GM23338 (cell line): ENCODE results near the gene PTPRN2. TPM values are rescaled to one million over a fixed set of nuclear protein-coding genes. Genes with fewer than 3 reads are reported as not detected.

ENCODE experiments used
- ATAC-seq: fragments of 200-7000 bp; cut with Tn5 transposase; 3 replicates; pipeline ENCODE4 v1.9.1; 2020
- DNase-seq: peaks from one replicate; pipeline ENCODE4 v3.0.0-alpha.2; 2015; ENCODE audit warnings: low spot score
- H2AFZ ChIP-seq: fragments of 200-600 bp; sonication (generic); 2 replicates; pipeline ENCODE4 v1.8.0; 2016; ENCODE audit warnings: antibody characterized with exemption, mild to moderate bottlenecking, moderate library complexity
- H3F3A ChIP-seq: fragments of 200-600 bp; sonication (generic); replicated peaks from 2 replicates; pipeline ENCODE4 v1.8.0; 2017; ENCODE audit warnings: antibody characterized with exemption, mixed run types, low read depth
- H3K27ac ChIP-seq: fragments of 200-600 bp; sonication (generic); 2 replicates; pipeline ENCODE4 v1.6.1; 2016; ENCODE audit warnings: low read depth
- H3K27me3 ChIP-seq: fragments of 200-600 bp; sonication (generic); 2 replicates; pipeline ENCODE4 v1.8.0; 2016; ENCODE audit warnings: mild to moderate bottlenecking, mixed run types, moderate library complexity; ENCODE audit not compliant: insufficient read depth
- H3K36me3 ChIP-seq: fragments of 200-600 bp; sonication (generic); 2 replicates; pipeline ENCODE4 v1.8.0; 2016; ENCODE audit warnings: mild to moderate bottlenecking; ENCODE audit not compliant: insufficient read depth
- H3K4me1 ChIP-seq: fragments of 200-600 bp; sonication (generic); 2 replicates; pipeline ENCODE4 v1.8.0; 2016; ENCODE audit warnings: mild to moderate bottlenecking, moderate library complexity; ENCODE audit not compliant: insufficient read depth
- H3K4me2 ChIP-seq: fragments of 200-600 bp; sonication (generic); 2 replicates; pipeline ENCODE4 v1.7.1; 2017; ENCODE audit warnings: mixed run types
- H3K4me3 ChIP-seq: fragments of 200-600 bp; sonication (generic); 2 replicates; pipeline ENCODE4 v1.6.1; 2016; ENCODE audit warnings: mixed run types
- H3K79me2 ChIP-seq: fragments of 200-600 bp; sonication (generic); replicated peaks from 2 replicates; pipeline ENCODE4 v1.8.0; 2017; ENCODE audit warnings: mild to moderate bottlenecking; ENCODE audit not compliant: insufficient read depth
- H3K9me2 ChIP-seq: fragments of 200-600 bp; sonication (generic); 2 replicates; pipeline ENCODE4 v1.8.0; 2017; ENCODE audit not compliant: insufficient read depth
- H4K20me1 ChIP-seq: fragments of 200-600 bp; sonication (generic); replicated peaks from 2 replicates; pipeline ENCODE4 v1.8.0; 2017; ENCODE audit warnings: mild to moderate bottlenecking; ENCODE audit not compliant: insufficient read depth
- H3K27ac Mint-ChIP-seq: 2 replicates; pipeline ENCODE4 v1.8.0; 2020; ENCODE audit warnings: inconsistent platforms, mild to moderate bottlenecking, moderate library complexity, mixed read lengths
- H3K27me3 Mint-ChIP-seq: 3 replicates; pipeline ENCODE4 v1.8.0; 2022; ENCODE audit warnings: low read depth, mild to moderate bottlenecking, moderate library complexity, mixed read lengths, inconsistent platforms; ENCODE audit not compliant: insufficient read depth, poor library complexity
- H3K36me3 Mint-ChIP-seq: 3 replicates; pipeline ENCODE4 v1.8.0; 2021; ENCODE audit warnings: low read depth, mild to moderate bottlenecking, inconsistent platforms, moderate library complexity, mixed read lengths
- H3K4me1 Mint-ChIP-seq: 3 replicates; pipeline ENCODE4 v1.8.0; 2020; ENCODE audit warnings: mild to moderate bottlenecking, inconsistent platforms, mixed read lengths
- H3K4me3 Mint-ChIP-seq: 3 replicates; pipeline ENCODE4 v1.8.0; 2021; ENCODE audit warnings: moderate library complexity, mild to moderate bottlenecking, inconsistent platforms, mixed read lengths
- H3K9me3 Mint-ChIP-seq: 3 replicates; pipeline ENCODE4 v1.8.0; 2020; ENCODE audit warnings: moderate library complexity, mild to moderate bottlenecking, inconsistent platforms, mixed read lengths
- CREB1 ChIP-seq: fragments of 250-450 bp; sonication (Bioruptor Pico); IDR thresholded peaks from 2 replicates; pipeline ENCODE4 v1.5.0; 2020; ENCODE audit warnings: low read depth, mild to moderate bottlenecking, moderate library complexity
- EZH2 ChIP-seq: fragments of 200-600 bp; sonication (generic); IDR thresholded peaks from one replicate; pipeline ENCODE4 v1.8.0; 2017; ENCODE audit warnings: antibody characterized with exemption, mild to moderate bottlenecking, low read depth; ENCODE audit not compliant: unreplicated experiment
- EZH2phosphoT487 ChIP-seq: fragments of 200-600 bp; sonication (generic); IDR thresholded peaks from one replicate; pipeline ENCODE4 v1.8.1; 2018; ENCODE audit warnings: antibody characterized with exemption; ENCODE audit not compliant: unreplicated experiment
- JUNB ChIP-seq: IDR thresholded peaks from one replicate; pipeline ENCODE4 v1.6.1; 2016; ENCODE audit warnings: antibody characterized with exemption; ENCODE audit not compliant: unreplicated experiment
- NANOG ChIP-seq: IDR thresholded peaks from 2 replicates; pipeline ENCODE4 v1.6.1; 2016; ENCODE audit warnings: antibody characterized with exemption, borderline replicate concordance
- STAT1 ChIP-seq: IDR thresholded peaks from one replicate; pipeline ENCODE4 v1.6.1; 2016; ENCODE audit warnings: antibody characterized with exemption; ENCODE audit not compliant: unreplicated experiment
- ZNF114 ChIP-seq: fragments of 250-450 bp; sonication (Bioruptor Pico); IDR thresholded peaks from 2 replicates; pipeline ENCODE4 v1.5.0; 2020; ENCODE audit warnings: mild to moderate bottlenecking, moderate library complexity
- ZNF331 ChIP-seq: fragments of 250-450 bp; sonication (Bioruptor Pico); IDR thresholded peaks from 2 replicates; pipeline ENCODE4 v1.5.0; 2020; ENCODE audit warnings: low read depth, mild to moderate bottlenecking, moderate library complexity
- polyA plus RNA-seq: library from polyadenylated mRNA; unstranded; fragments of >200 nt; fragmentation: Nextera tagmentation; extraction: Ambion mirVana; gene quantifications from 2 replicates; pipeline ENCODE4 v1.2.1, GENCODE V29; 2016
- total RNA-seq: library from RNA; depleted of rRNA; stranded (reverse); fragments of >200 nt; shearing (Covaris generic); gene quantifications from 2 replicates; pipeline ENCODE4 v1.2.3, GENCODE V29; 2014
- TF ChIP-seq, protein P1 (sequence below): IDR thresholded peaks from 2 replicates; pipeline ENCODE4 v1.6.1; 2016; ENCODE audit warnings: antibody characterized with exemption
- TF ChIP-seq, protein P2 (sequence below): fragments of 250-450 bp; sonication (Bioruptor Pico); IDR thresholded peaks from 2 replicates; pipeline ENCODE4 v1.5.0; 2020; ENCODE audit warnings: mild to moderate bottlenecking, moderate library complexity

PTPRN2 gene
- total and polyA plus RNA-seq, 2 experiments from 2014 or later, result 0.87 to 4.0 TPM

DNA sequence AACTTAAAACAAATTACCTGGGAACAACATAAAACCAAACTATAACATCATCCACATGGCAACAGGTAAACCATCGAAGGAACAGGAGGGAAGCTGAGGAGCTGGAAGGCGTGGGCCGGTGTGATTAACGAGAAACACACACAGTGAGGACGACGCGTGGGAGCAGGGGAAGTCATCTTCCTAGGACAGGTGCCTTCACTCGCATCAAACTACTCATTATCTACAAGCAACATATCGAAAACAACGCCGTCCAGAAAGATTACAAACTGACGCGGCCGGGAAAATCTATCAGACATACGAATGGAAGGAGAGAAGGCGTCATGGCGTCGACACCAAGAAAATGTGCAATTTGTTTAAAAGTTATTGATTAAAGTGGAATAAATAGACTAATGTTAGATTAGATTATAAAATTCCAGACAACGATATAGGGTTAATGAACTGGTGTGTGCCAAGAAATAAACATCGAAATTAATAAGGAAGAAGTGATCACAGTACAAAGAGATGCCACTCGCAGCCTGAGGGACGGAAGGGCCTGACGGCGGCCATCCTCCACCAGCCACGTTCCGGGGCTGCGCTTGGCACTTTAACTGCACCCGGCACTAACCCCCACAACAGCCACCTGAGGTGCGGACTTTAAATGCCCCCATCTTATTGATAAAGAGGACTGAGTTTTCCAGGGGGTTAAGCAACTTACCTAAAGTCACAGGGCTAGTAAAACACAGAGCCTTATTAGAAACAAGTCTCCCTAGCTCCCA, 669.1 kb downstream of the PTPRN2 start:
- no peak overlapping the region for H3K4me3 ChIP-seq
- no peak for DNase-seq
- no peaks in the 10 kb centered on the region for H3K27me3 ChIP-seq
- Mint-ChIP-seq H3K36me3 (peaks cover 42% of the 10 kb centered on the region), H3K27ac (no peak overlapping the region), H3K9me3 (peaks cover 93% of the 10 kb centered on the region), H3K4me1 (no peaks in the 10 kb centered on the region), H3K4me3 (no peak overlapping the region), H3K27me3 (no peaks in the 10 kb centered on the region)
- no peaks in the 10 kb centered on the region for H3K4me1 ChIP-seq
- TF ChIP-seq STAT1 (no peak), EZH2 (no peak), JUNB (no peak), ZNF331 (no peak), EZH2phosphoT487 (no peak), NANOG (no peak), ZNF114 (CRISPR knock-in tag) (no peak), CREB1 (no peak)
- TF ChIP-seq, protein P1, sequence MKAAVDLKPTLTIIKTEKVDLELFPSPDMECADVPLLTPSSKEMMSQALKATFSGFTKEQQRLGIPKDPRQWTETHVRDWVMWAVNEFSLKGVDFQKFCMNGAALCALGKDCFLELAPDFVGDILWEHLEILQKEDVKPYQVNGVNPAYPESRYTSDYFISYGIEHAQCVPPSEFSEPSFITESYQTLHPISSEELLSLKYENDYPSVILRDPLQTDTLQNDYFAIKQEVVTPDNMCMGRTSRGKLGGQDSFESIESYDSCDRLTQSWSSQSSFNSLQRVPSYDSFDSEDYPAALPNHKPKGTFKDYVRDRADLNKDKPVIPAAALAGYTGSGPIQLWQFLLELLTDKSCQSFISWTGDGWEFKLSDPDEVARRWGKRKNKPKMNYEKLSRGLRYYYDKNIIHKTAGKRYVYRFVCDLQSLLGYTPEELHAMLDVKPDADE, result no peak
- TF ChIP-seq, protein P2, sequence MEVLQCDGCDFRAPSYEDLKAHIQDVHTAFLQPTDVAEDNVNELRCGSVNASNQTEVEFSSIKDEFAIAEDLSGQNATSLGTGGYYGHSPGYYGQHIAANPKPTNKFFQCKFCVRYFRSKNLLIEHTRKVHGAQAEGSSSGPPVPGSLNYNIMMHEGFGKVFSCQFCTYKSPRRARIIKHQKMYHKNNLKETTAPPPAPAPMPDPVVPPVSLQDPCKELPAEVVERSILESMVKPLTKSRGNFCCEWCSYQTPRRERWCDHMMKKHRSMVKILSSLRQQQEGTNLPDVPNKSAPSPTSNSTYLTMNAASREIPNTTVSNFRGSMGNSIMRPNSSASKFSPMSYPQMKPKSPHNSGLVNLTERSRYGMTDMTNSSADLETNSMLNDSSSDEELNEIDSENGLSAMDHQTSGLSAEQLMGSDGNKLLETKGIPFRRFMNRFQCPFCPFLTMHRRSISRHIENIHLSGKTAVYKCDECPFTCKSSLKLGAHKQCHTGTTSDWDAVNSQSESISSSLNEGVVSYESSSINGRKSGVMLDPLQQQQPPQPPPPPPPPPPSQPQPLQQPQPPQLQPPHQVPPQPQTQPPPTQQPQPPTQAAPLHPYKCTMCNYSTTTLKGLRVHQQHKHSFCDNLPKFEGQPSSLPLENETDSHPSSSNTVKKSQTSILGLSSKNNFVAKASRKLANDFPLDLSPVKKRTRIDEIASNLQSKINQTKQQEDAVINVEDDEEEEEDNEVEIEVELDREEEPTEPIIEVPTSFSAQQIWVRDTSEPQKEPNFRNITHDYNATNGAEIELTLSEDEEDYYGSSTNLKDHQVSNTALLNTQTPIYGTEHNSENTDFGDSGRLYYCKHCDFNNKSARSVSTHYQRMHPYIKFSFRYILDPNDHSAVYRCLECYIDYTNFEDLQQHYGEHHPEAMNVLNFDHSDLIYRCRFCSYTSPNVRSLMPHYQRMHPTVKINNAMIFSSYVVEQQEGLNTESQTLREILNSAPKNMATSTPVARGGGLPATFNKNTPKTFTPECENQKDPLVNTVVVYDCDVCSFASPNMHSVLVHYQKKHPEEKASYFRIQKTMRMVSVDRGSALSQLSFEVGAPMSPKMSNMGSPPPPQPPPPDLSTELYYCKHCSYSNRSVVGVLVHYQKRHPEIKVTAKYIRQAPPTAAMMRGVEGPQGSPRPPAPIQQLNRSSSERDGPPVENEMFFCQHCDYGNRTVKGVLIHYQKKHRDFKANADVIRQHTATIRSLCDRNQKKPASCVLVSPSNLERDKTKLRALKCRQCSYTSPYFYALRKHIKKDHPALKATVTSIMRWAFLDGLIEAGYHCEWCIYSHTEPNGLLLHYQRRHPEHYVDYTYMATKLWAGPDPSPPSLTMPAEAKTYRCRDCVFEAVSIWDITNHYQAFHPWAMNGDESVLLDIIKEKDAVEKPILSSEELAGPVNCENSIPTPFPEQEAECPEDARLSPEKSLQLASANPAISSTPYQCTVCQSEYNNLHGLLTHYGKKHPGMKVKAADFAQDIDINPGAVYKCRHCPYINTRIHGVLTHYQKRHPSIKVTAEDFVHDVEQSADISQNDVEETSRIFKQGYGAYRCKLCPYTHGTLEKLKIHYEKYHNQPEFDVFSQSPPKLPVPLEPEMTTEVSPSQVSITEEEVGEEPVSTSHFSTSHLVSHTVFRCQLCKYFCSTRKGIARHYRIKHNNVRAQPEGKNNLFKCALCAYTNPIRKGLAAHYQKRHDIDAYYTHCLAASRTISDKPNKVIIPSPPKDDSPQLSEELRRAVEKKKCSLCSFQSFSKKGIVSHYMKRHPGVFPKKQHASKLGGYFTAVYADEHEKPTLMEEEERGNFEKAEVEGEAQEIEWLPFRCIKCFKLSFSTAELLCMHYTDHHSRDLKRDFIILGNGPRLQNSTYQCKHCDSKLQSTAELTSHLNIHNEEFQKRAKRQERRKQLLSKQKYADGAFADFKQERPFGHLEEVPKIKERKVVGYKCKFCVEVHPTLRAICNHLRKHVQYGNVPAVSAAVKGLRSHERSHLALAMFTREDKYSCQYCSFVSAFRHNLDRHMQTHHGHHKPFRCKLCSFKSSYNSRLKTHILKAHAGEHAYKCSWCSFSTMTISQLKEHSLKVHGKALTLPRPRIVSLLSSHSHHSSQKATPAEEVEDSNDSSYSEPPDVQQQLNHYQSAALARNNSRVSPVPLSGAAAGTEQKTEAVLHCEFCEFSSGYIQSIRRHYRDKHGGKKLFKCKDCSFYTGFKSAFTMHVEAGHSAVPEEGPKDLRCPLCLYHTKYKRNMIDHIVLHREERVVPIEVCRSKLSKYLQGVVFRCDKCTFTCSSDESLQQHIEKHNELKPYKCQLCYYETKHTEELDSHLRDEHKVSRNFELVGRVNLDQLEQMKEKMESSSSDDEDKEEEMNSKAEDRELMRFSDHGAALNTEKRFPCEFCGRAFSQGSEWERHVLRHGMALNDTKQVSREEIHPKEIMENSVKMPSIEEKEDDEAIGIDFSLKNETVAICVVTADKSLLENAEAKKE (CRISPR knock-in tag), result no peak
- H2AFZ ChIP-seq, result no peak overlapping the region
- ATAC-seq, result no peak
- H3F3A ChIP-seq, result no peaks in the 10 kb centered on the region
- no peaks in the 10 kb centered on the region for H3K9me2 ChIP-seq
- no peaks in the 10 kb centered on the region for H3K79me2 ChIP-seq
- H3K4me2 ChIP-seq, result no peak overlapping the region
- no peak overlapping the region for H3K27ac ChIP-seq
- no peaks in the 10 kb centered on the region for H4K20me1 ChIP-seq
- peaks cover 12% of the 10 kb centered on the region; the same call in 1 of the 2 replicates for H3K36me3 ChIP-seq
